ENCODE measurements around the gene SLC6A6.
A peak's percentile ranks its signal among the peaks of the same experiment; 100 is the strongest.

The SLC6A6 gene

DNA sequence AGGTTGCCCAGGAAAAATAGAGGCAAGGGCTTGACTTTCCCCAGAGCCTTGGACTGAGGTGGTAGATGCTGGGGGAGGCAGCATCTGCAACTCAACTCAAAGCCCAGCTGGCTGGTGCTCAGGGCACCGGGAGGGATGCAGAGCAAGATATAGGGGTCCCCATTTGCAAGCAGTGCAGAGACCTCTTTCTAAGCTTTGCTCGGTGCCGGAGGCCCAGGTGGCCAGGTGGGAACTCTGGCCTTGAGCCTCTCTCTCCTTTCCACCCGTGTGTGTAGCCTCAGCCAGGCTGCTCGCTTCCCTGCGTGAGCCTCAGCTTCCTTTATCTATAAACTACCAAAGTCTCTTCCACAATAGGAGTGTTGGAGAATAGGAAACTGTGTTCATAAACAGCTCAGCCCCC is 36.5 kb downstream of the SLC6A6 start:
- TF ChIP-seq Cebpa-rat (IDR thresholded peaks at IDR 0.05), result no peak

DNA sequence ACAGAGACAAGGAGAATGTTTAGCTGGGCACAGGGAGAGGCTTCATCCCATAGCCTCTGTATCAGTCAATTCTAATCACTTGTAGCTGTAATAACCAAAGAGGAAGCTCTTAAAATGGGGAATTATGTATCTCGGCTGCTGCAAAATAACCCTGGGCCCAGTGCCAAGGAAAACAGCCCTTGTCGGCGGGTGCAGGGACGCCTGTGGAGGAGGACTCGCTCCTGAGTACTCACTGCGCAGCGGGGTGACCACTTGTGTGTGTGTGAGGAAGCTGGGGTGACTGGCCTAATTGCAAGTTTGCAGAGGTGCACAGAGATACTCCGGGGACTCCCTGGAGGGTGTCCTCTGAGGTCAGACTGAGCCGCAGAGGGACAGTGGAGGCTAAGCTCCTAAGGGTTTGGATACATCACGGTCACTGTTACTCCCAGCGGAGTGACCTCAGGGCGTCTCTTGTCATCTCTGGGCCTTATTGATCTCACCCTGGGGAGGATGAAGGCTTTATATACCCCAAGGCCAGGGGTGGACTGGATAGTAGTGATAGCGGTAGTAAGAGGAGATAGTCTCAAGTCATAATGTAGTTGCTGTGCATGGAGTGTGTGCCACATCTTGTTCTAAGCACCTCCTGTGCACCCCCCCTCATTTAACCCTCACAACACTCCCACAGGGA is 37.2 kb downstream of the SLC6A6 start:
- H3K27me3 ChIP-seq, result no peaks in the 10 kb centered on the region
- H3K4me3 ChIP-seq, result no peak overlapping the region
- peak overlapping the region; percentile 48 for H3K4me2 ChIP-seq
- H3K36me3 ChIP-seq, result peaks cover 35% of the 10 kb centered on the region
- no peak overlapping the region for H3K27ac ChIP-seq
- peaks cover 94% of the 10 kb centered on the region for H4K20me1 ChIP-seq
- no peak for TF ChIP-seq Cebpa-rat (IDR thresholded peaks at IDR 0.05)
- H3K4me1 ChIP-seq, result peaks cover 49% of the 10 kb centered on the region
- H3K9me3 ChIP-seq, result no peaks in the 10 kb centered on the region
- no peak overlapping the region; the same call in 1 of the 2 replicates for H3K9ac ChIP-seq

More for the DNA sequence above, 36.5 kb downstream of the SLC6A6 start:
- H3K36me3 ChIP-seq, result peaks cover 34% of the 10 kb centered on the region
- no peak overlapping the region; the same call in 1 of the 2 replicates for H3K9ac ChIP-seq
- H3K4me2 ChIP-seq, result peak overlapping the region; percentile 48; the same call in 1 of the 2 replicates
- no peaks in the 10 kb centered on the region for H3K9me3 ChIP-seq
- no peak overlapping the region for H3K4me3 ChIP-seq
- peaks cover 56% of the 10 kb centered on the region for H3K4me1 ChIP-seq
- H3K27ac ChIP-seq, result no peak overlapping the region
- peaks cover 94% of the 10 kb centered on the region for H4K20me1 ChIP-seq
- H3K27me3 ChIP-seq, result no peaks in the 10 kb centered on the region

- H3K4me2 ChIP-seq, result peak overlapping the region; percentile 48
- no peak for TF ChIP-seq Cebpa-rat (IDR thresholded peaks at IDR 0.05)
Measured at GRCh38 chr3:14440168-14440518, 37.7 kb downstream of the SLC6A6 start.

GRCh38 chr3:14440531-14441239 is 38.3 kb downstream of the SLC6A6 start:
- peaks cover 39% of the 10 kb centered on the region for H3K4me1 ChIP-seq
- no peak for TF ChIP-seq Cebpa-rat (IDR thresholded peaks at IDR 0.05)
- H4K20me1 ChIP-seq, result peaks cover 87% of the 10 kb centered on the region
- no peak overlapping the region for H3K9ac ChIP-seq
- no peaks in the 10 kb centered on the region for H3K27me3 ChIP-seq
- no peak overlapping the region for H3K27ac ChIP-seq
- H3K4me3 ChIP-seq, result no peak overlapping the region
- H3K4me2 ChIP-seq, result peak overlapping the region; percentile 48
- peaks cover 36% of the 10 kb centered on the region for H3K36me3 ChIP-seq
- no peaks in the 10 kb centered on the region for H3K9me3 ChIP-seq

More at GRCh38 chr3:14440168-14440518, 37.7 kb downstream of the SLC6A6 start:
- Histone ChIP-seq H3K27me3 (no peaks in the 10 kb centered on the region), H3K9me3 (no peaks in the 10 kb centered on the region), H3K9ac (no peak overlapping the region), H3K4me1 (peaks cover 44% of the 10 kb centered on the region), H3K4me3 (no peak overlapping the region), H3K36me3 (peaks cover 36% of the 10 kb centered on the region), H3K27ac (no peak overlapping the region), H4K20me1 (peaks cover 89% of the 10 kb centered on the region)

DNA sequence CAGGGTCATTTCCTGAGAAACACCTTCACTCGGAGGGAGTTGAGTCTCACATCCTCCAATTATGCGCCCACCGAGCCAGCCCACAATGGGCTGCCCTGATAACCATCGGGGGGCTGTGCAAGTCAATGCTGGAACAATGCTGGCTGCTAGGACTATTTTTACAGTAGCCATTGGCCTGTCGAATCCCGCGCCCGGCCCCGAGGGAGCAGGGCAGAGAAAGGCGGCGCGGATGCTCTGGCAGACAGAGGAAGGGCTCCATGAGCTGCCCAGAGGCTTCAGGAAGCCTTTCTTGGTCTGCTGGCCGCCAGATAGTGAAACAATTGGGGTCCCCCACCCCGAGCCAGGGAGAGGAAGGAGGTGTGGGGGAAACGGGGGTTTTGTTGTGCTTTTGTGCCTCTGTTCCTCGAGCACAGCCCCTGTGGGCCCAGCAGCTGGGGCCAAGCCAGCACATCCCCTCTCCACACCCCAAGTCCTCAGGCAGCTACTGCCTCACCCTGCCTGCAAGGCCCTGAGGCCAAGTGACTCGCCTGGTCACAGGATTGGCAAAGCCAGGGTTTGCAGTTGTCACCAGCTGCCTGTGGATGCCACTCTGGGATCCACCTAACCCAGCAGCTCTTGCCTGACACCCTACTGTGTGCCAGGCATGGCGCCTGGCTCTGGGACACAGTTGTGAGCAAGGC is 39.0 kb downstream of the SLC6A6 start:
- Histone ChIP-seq H3K9ac (no peak overlapping the region), H3K27ac (peak overlapping the region; percentile 37; the same call in 1 of the 2 replicates), H3K9me3 (no peaks in the 10 kb centered on the region), H3K4me2 (peak overlapping the region; percentile 48), H3K4me3 (no peak overlapping the region), H4K20me1 (peaks cover 84% of the 10 kb centered on the region), H3K4me1 (peaks cover 36% of the 10 kb centered on the region), H3K27me3 (no peaks in the 10 kb centered on the region), H3K36me3 (peaks cover 43% of the 10 kb centered on the region)
- TF ChIP-seq Cebpa-rat (IDR thresholded peaks at IDR 0.05), result no peak

DNA sequence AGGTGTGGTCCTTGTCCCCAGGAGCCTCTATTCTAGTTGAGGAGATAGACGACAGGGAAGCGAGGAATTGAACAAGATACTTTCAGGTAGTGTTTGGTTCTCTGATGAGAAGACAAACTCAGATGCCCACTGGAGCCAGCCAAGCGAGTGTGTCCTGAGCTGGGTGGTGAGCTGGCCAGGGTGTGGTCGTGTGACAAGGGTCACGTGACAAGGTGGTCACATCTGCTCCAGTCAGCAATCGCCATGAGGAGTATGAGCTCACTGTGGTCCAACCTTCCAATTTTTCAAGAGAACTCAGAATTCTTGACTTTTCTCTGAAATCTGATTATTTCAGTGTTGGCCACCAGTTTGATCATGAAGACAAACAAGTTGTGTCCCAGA is 39.5 kb downstream of the SLC6A6 start:
- no peak overlapping the region for H3K9ac ChIP-seq
- TF ChIP-seq Cebpa-rat (IDR thresholded peaks at IDR 0.05), result no peak
- H3K4me2 ChIP-seq, result no peak overlapping the region
- H3K36me3 ChIP-seq, result peaks cover 48% of the 10 kb centered on the region
- H3K27me3 ChIP-seq, result no peaks in the 10 kb centered on the region
- no peak overlapping the region for H3K4me3 ChIP-seq
- H4K20me1 ChIP-seq, result peaks cover 79% of the 10 kb centered on the region
- H3K27ac ChIP-seq, result peak overlapping the region; percentile 37; the same call in 1 of the 2 replicates
- H3K4me1 ChIP-seq, result peaks cover 36% of the 10 kb centered on the region
- H3K9me3 ChIP-seq, result no peaks in the 10 kb centered on the region

- peaks cover 37% of the 10 kb centered on the region for H3K4me1 ChIP-seq
- no peak overlapping the region for H3K27ac ChIP-seq
- no peak for TF ChIP-seq Cebpa-rat (IDR thresholded peaks at IDR 0.05)
- no peak overlapping the region for H3K4me2 ChIP-seq
- no peak overlapping the region for H3K9ac ChIP-seq
- no peaks in the 10 kb centered on the region for H3K27me3 ChIP-seq
- peaks cover 5% of the 10 kb centered on the region; the same call in 1 of the 2 replicates for H3K9me3 ChIP-seq
- no peak overlapping the region for H3K4me3 ChIP-seq
- peaks cover 59% of the 10 kb centered on the region for H4K20me1 ChIP-seq
- peaks cover 73% of the 10 kb centered on the region for H3K36me3 ChIP-seq
Measured at GRCh38 chr3:14444380-14444779, 42.0 kb downstream of the SLC6A6 start.

DNA sequence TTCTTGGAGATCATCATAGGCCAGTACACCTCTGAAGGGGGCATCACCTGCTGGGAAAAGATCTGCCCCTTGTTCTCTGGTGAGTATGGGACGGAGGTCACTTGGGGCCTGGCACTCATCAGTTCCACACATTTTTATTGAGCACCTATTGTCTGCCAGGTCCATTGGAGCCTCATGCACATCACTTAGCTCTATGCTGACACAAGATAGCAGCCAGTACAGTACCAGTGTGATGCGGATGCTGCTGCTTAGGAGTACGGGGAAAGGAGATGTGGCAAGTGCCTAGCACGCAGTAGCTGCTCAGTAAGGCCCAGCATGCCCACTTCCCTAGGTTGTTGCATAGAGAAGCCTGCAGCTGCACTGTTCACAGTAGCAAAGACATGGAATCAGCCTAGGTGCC is 43.4 kb downstream of the SLC6A6 start:
- H3K9me3 ChIP-seq, result peaks cover 5% of the 10 kb centered on the region; the same call in 1 of the 2 replicates
- no peak for TF ChIP-seq Cebpa-rat (IDR thresholded peaks at IDR 0.05)
- no peak overlapping the region for H3K4me3 ChIP-seq
- H3K27me3 ChIP-seq, result no peaks in the 10 kb centered on the region
- H4K20me1 ChIP-seq, result peaks cover 46% of the 10 kb centered on the region
- peaks cover 26% of the 10 kb centered on the region for H3K4me1 ChIP-seq
- no peak overlapping the region for H3K9ac ChIP-seq
- H3K27ac ChIP-seq, result no peak overlapping the region
- no peak overlapping the region for H3K4me2 ChIP-seq
- peaks cover 86% of the 10 kb centered on the region for H3K36me3 ChIP-seq

DNA sequence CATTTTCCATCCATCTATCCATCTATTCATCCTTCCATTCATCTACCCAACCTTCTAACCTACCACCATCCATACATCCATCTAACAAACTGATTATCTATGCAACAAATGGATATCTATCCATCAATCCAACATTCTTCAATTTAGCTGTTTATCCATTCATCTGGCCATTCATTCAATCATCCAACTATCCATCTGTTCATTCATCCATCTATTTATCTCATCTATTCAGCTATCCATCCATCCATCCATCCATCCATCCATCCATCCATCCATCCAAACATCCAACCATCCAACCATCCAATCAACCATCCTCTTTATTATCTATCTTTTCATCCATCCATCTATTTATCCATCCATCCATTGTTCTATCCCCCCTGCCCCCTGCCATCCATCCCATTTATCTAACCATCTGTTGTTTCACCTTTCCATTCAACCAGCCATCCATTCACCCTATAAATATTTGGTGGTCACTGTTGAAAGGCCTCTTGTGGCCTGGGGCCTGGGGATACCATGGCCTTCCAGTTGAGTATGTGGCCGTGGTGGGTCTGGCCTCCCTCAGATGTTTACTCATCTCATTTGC is 44.7 kb downstream of the SLC6A6 start:
- H4K20me1 ChIP-seq, result peaks cover 36% of the 10 kb centered on the region
- H3K4me1 ChIP-seq, result peaks cover 15% of the 10 kb centered on the region
- H3K27ac ChIP-seq, result no peak overlapping the region
- peaks cover 5% of the 10 kb centered on the region; the same call in 1 of the 2 replicates for H3K9me3 ChIP-seq
- H3K4me2 ChIP-seq, result no peak overlapping the region
- no peaks in the 10 kb centered on the region for H3K27me3 ChIP-seq
- peaks cover 99% of the 10 kb centered on the region for H3K36me3 ChIP-seq
- no peak overlapping the region for H3K4me3 ChIP-seq
- no peak overlapping the region for H3K9ac ChIP-seq
- no peak for TF ChIP-seq Cebpa-rat (IDR thresholded peaks at IDR 0.05)
